HCT116 (cell line): ENCODE measurements around the gene LRRC4C. TPM values are rescaled to one million over a fixed set of nuclear protein-coding genes. Genes with fewer than 3 reads are reported as not detected.

ENCODE experiments used
- ATAC-seq: fragments of 200-7000 bp; cut with Tn5 transposase; 2 replicates; pipeline ENCODE4 v1.9.1; 2020; ENCODE audit warnings: mild to moderate bottlenecking, moderate library complexity
- BruUV-seq: library from RNA; stranded (reverse); fragments of 400-500 nt; replicated peaks from 2 replicates; lab custom pipeline; 2021; lab: Mats Ljungman, UMichigan
- CTCF ChIA-PET: fragments of 300-600 bp; sonication (Branson Sonifier 250); formaldehyde crosslinking; loops from one replicate; lab custom pipeline; 2021; ENCODE audit warnings: antibody characterized with exemption; lab: Charles Lee
- POLR2A ChIA-PET: fragments of 300-600, 350-600 bp; sonication (Branson Sonifier 250); formaldehyde crosslinking; loops from one replicate; lab custom pipeline; 2021; ENCODE audit warnings: antibody characterized with exemption; lab: Charles Lee
- RAD21 ChIA-PET, 2 experiments: fragments of 300-600 bp; sonication (Branson Sonifier 250); formaldehyde crosslinking; loops; one replicate each; lab custom pipeline; 2023; ENCODE audit warnings: low total read pairs in 2 of 2; ENCODE audit not compliant: uncharacterized antibody in 2 of 2, unreplicated experiment in 2 of 2, low non-redundant PET in 1 of 2; lab: Charles Lee
- DNase-seq: peaks from one replicate; pipeline ENCODE4 v3.0.0-alpha.2; 2010; ENCODE audit warnings: low read depth, low spot score
- H2AFZ ChIP-seq: fragments of 200-600 bp; shearing (Covaris generic), sonication (generic); 2 replicates; pipeline ENCODE4 v1.6.1; 2017; ENCODE audit warnings: low read depth, mixed run types, mixed read lengths, antibody characterized with exemption, low read length; ENCODE audit not compliant: poor library complexity, severe bottlenecking
- H3K27ac ChIP-seq: 2 replicates; pipeline ENCODE4 v1.5.1; 2012; ENCODE audit warnings: low read depth, low read length
- H3K27me3 ChIP-seq: fragments of 200-600 bp; sonication (generic); 2 replicates; pipeline ENCODE4 v1.6.1; 2016; ENCODE audit warnings: mixed run types, low read length, mixed read lengths; ENCODE audit not compliant: insufficient read depth
- H3K36me3 ChIP-seq, 2 experiments: fragments of 200-500 bp in 1 of 2; fragments of 200-600 bp in 1 of 2; sonication (Bioruptor generic) in 1 of 2; sonication (generic) in 1 of 2; 2 replicates each; pipeline versions ENCODE4 v1.5.1 to v1.6.1; 2014 to 2016; ENCODE audit warnings: low read length in 2 of 2, inconsistent platforms in 1 of 2, mixed read lengths in 1 of 2, mixed run types in 1 of 2; ENCODE audit not compliant: insufficient read depth in 2 of 2, control insufficient read depth in 1 of 2
- H3K4me1 ChIP-seq, 2 experiments: fragments of 200-600 bp in 1 of 2; sonication (generic) in 1 of 2; 2 replicates each; pipeline versions ENCODE4 v1.5.1 to v1.6.1; 2012 to 2017; ENCODE audit warnings: low read length in 2 of 2, inconsistent platforms in 1 of 2, mild to moderate bottlenecking in 1 of 2, mixed read lengths in 1 of 2, mixed run types in 1 of 2, moderate library complexity in 1 of 2; ENCODE audit not compliant: insufficient read depth in 2 of 2, control insufficient read depth in 1 of 2
- H3K4me2 ChIP-seq: fragments of 200-600 bp; sonication (generic); 2 replicates; pipeline ENCODE4 v1.6.1; 2017; ENCODE audit warnings: mixed run types, low read length, mixed read lengths
- H3K4me3 ChIP-seq, 2 experiments: fragments of 200-600 bp in 1 of 2; sonication (generic) in 1 of 2; replicated peaks in 1 of 2; 2 replicates each; pipeline ENCODE4 v1.5.1; 2011 to 2016; ENCODE audit warnings: low read length in 2 of 2, control low read depth in 1 of 2, low read depth in 1 of 2, mild to moderate bottlenecking in 1 of 2, mixed read lengths in 1 of 2, mixed run types in 1 of 2
- H3K79me2 ChIP-seq: fragments of 200-600 bp; sonication (generic); 2 replicates; pipeline ENCODE4 v1.6.1; 2017; ENCODE audit warnings: mild to moderate bottlenecking, mixed run types, low read length, moderate library complexity, mixed read lengths; ENCODE audit not compliant: insufficient read depth
- H3K9ac ChIP-seq: fragments of 200-600 bp; sonication (generic); 2 replicates; pipeline ENCODE4 v1.6.1; 2016; ENCODE audit warnings: low read length, mixed read lengths
- H3K9me2 ChIP-seq: fragments of 200-600 bp; sonication (generic), shearing (Covaris generic); 2 replicates; pipeline ENCODE4 v1.6.1; 2017; ENCODE audit warnings: mixed run types, mild to moderate bottlenecking, moderate library complexity; ENCODE audit not compliant: insufficient read depth
- H3K9me3 ChIP-seq, 2 experiments: fragments of 200-500 bp in 1 of 2; fragments of 200-600 bp in 1 of 2; sonication (Bioruptor generic) in 1 of 2; sonication (generic) in 1 of 2; 2 replicates each; pipeline ENCODE4 v1.6.1; 2014 to 2017; ENCODE audit warnings: low read length in 2 of 2, mixed read lengths in 2 of 2, inconsistent platforms in 1 of 2, low read depth in 1 of 2, mild to moderate bottlenecking in 1 of 2, mixed run types in 1 of 2, moderate library complexity in 1 of 2; ENCODE audit not compliant: control insufficient read depth in 1 of 2, insufficient read depth in 1 of 2
- H4K20me1 ChIP-seq: fragments of 200-600 bp; sonication (generic), shearing (Covaris generic); 2 replicates; pipeline ENCODE4 v1.6.1; 2017; ENCODE audit warnings: mixed run types, mild to moderate bottlenecking, moderate library complexity; ENCODE audit not compliant: insufficient read depth
- CEBPB ChIP-seq: IDR thresholded peaks from 2 replicates; pipeline ENCODE4 v1.6.1; 2012; ENCODE audit warnings: low read depth
- EGR1 ChIP-seq: IDR thresholded peaks from 2 replicates; pipeline ENCODE4 v1.6.1; 2012; ENCODE audit warnings: low read depth
- ELF1 ChIP-seq: IDR thresholded peaks from 2 replicates; pipeline ENCODE4 v1.6.1; 2012; ENCODE audit warnings: low read depth, borderline replicate concordance
- EZH2 ChIP-seq: fragments of 200-600 bp; sonication (generic); IDR thresholded peaks from 2 replicates; pipeline ENCODE4 v1.6.1; 2017; ENCODE audit warnings: antibody characterized with exemption, mixed run types
- EZH2phosphoT487 ChIP-seq: fragments of 200-600 bp; IDR thresholded peaks from 2 replicates; pipeline ENCODE4 v1.6.1; 2018; ENCODE audit warnings: antibody characterized with exemption, borderline replicate concordance
- FOSL1 ChIP-seq: IDR thresholded peaks from 2 replicates; pipeline ENCODE4 v1.6.1; 2012; ENCODE audit warnings: low read depth
- JUND ChIP-seq: IDR thresholded peaks from 2 replicates; pipeline ENCODE4 v1.6.1; 2012
- POLR2A ChIP-seq: IDR thresholded peaks from 2 replicates; pipeline ENCODE4 v1.7.0; 2011; ENCODE audit warnings: borderline replicate concordance; ENCODE audit not compliant: insufficient read depth, insufficient read length; ENCODE audit errors: extremely low read depth
- RAD21 ChIP-seq: IDR thresholded peaks from 2 replicates; pipeline ENCODE4 v1.6.1; 2012; ENCODE audit warnings: low read depth, mild to moderate bottlenecking
- SP1 ChIP-seq: IDR thresholded peaks from 2 replicates; pipeline ENCODE4 v1.6.1; 2012; ENCODE audit warnings: low read depth
- SRF ChIP-seq: IDR thresholded peaks from 2 replicates; pipeline ENCODE4 v1.6.1; 2012; ENCODE audit warnings: low read depth
- TCF7L2 ChIP-seq: IDR thresholded peaks from 2 replicates; pipeline ENCODE4 v1.7.0; 2011; ENCODE audit warnings: borderline replicate concordance, inconsistent platforms; ENCODE audit not compliant: insufficient read depth, insufficient read length; ENCODE audit errors: extremely low read depth
- YY1 ChIP-seq: IDR thresholded peaks from 2 replicates; pipeline ENCODE4 v1.6.1; 2011; ENCODE audit warnings: low read length, low read depth, moderate library complexity, mild to moderate bottlenecking; ENCODE audit not compliant: insufficient replicate concordance; ENCODE audit errors: extremely low read depth
- ZNF274 ChIP-seq: fragments of 200-500 bp; sonication (Bioruptor generic); IDR thresholded peaks from 2 replicates; pipeline ENCODE4 v1.6.1; 2014; ENCODE audit warnings: mild to moderate bottlenecking, low read depth, low read length, inconsistent platforms
- intact Hi-C: fragments of 100-400 bp; cut with micrococcal nuclease; formaldehyde crosslinking; loops from 2 replicates; pipeline ENCODE4 v1.10.0; 2022
- total RNA-seq: library from RNA; stranded (reverse); gene quantifications from one replicate; pipeline ENCODE4 v1.2.1, GENCODE V29; 2021; ENCODE audit not compliant: unreplicated experiment
- TF ChIP-seq, protein P1 (sequence below): IDR thresholded peaks from 2 replicates; pipeline ENCODE4 v1.6.1; 2012
- TF ChIP-seq, protein P2 (sequence below), 3 experiments: fragments of 200-600 bp in 1 of 3; sonication (generic) in 1 of 3; IDR thresholded peaks in 2 of 3; conservative IDR thresholded peaks in 1 of 3; 2 replicates each; pipeline ENCODE4 v1.5.1; 2012 to 2017; ENCODE audit warnings: low read depth in 2 of 3, low read length in 2 of 3, antibody characterized with exemption in 1 of 3, borderline replicate concordance in 1 of 3, control low read depth in 1 of 3, mild to moderate bottlenecking in 1 of 3, mixed read lengths in 1 of 3, mixed run types in 1 of 3, moderate library complexity in 1 of 3; ENCODE audit not compliant: insufficient read depth in 1 of 3
- TF ChIP-seq, protein P3 (sequence below): IDR thresholded peaks from 2 replicates; pipeline ENCODE4 v1.6.1; 2011; ENCODE audit warnings: mild to moderate bottlenecking, low read length, moderate library complexity; ENCODE audit not compliant: insufficient replicate concordance; ENCODE audit errors: extremely low read depth

Gene LRRC4C
- total RNA-seq, 1 experiment from 2014 or later = not detected

DNA sequence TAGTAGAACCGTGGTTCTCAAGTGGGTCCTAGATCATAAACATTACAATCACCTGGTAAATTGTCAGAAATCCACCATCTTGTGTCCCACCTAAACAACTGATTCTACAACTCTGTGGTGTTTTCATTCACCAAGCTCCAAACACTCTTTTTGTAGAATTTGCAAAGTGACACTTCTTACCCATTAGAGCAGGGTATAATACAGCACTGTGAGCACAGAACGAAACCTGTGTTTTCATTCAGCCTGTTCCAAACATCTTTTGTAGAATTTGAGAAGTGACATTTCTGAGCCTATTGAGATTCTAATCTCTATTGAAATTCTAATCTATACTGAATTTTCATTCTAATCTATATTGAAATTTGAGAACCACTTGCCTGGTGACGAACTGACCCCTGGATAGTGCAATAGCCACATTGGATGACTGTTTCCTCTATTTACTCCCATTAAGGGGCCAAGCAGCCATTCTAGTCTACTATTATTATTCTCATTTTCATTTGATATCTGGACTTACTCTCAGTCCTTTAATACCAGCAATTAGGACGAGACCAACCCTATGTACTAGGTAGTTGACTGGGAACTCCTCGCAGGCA lies 616.6 kb downstream of the LRRC4C start:
- H2AFZ ChIP-seq = no peak overlapping the region
- peaks cover 6 to 14% of the 10 kb centered on the region in 2 experiments; a peak in 2 of 4 replicates for H3K9me3 ChIP-seq
- no peak for ATAC-seq
- H3K9me2 ChIP-seq = no peaks in the 10 kb centered on the region
- no TSS peak for BruUV-seq
- ChIA-PET RAD21 (no interaction called here), POLR2A (no interaction called here)
- intact Hi-C loops = no loop called here
- no peaks in the 10 kb centered on the region for H3K36me3 ChIP-seq
- no peak overlapping the region for H3K9ac ChIP-seq
- no peaks in the 10 kb centered on the region for H3K4me1 ChIP-seq
- no peaks in the 10 kb centered on the region for H3K79me2 ChIP-seq
- TF ChIP-seq, protein P1, sequence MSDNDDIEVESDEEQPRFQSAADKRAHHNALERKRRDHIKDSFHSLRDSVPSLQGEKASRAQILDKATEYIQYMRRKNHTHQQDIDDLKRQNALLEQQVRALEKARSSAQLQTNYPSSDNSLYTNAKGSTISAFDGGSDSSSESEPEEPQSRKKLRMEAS = no peak
- TF ChIP-seq, all 23 proteins: peak for 0
- Histone ChIP-seq H3K4me3 (no peak overlapping the region), H4K20me1 (no peaks in the 10 kb centered on the region), H3K27me3 (no peaks in the 10 kb centered on the region), H3K4me2 (no peak overlapping the region), H3K27ac (no peak overlapping the region)
- no peak for DNase-seq
- CTCF ChIA-PET = no interaction called here

DNA sequence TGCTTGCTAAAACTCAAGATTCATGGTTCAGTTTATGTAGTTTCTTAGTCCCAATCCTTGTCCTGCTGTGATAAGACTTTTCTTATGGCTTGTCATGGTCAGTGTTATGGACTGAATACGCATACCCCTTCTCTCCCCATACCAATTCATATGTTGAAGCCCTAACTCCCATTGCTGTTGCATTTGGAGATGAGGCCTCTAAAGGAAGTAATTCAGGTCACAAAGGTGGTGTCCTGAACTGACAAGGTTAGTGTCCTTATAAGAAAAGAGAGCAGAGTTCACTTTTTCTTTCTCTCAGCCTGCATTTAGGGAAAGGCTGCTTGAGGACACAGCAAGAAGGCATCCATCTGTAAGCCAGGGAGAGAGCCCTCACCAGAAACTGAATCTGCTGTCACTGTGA lies 618.2 kb downstream of the LRRC4C start:
- Histone ChIP-seq H3K27ac (no peak overlapping the region), H3K9ac (no peak overlapping the region), H3K79me2 (no peaks in the 10 kb centered on the region), H3K4me2 (no peak overlapping the region), H3K4me3 (no peak overlapping the region), H3K4me1 (no peaks in the 10 kb centered on the region), H4K20me1 (no peaks in the 10 kb centered on the region), H3K36me3 (no peaks in the 10 kb centered on the region), H2AFZ (no peak overlapping the region), H3K9me2 (no peaks in the 10 kb centered on the region), H3K27me3 (no peaks in the 10 kb centered on the region), H3K9me3 (peaks cover 12 to 14% of the 10 kb centered on the region in 2 experiments; a peak in 2 of 4 replicates)
- RAD21 ChIA-PET = no interaction called here
- no TSS peak for BruUV-seq
- POLR2A ChIA-PET = no interaction called here
- ATAC-seq = no peak
- CTCF ChIA-PET = no interaction called here
- no peak for DNase-seq
- intact Hi-C loops = no loop called here
- TF ChIP-seq TCF7L2 (no peak), ZNF274 (no peak), EGR1 (no peak), CEBPB (no peak), RAD21 (no peak), YY1 (no peak), FOSL1 (no peak), SRF (no peak), SP1 (no peak), EZH2phosphoT487 (no peak), POLR2A (no peak), JUND (no peak), ELF1 (no peak), EZH2 (no peak)
- TF ChIP-seq, protein P2, sequence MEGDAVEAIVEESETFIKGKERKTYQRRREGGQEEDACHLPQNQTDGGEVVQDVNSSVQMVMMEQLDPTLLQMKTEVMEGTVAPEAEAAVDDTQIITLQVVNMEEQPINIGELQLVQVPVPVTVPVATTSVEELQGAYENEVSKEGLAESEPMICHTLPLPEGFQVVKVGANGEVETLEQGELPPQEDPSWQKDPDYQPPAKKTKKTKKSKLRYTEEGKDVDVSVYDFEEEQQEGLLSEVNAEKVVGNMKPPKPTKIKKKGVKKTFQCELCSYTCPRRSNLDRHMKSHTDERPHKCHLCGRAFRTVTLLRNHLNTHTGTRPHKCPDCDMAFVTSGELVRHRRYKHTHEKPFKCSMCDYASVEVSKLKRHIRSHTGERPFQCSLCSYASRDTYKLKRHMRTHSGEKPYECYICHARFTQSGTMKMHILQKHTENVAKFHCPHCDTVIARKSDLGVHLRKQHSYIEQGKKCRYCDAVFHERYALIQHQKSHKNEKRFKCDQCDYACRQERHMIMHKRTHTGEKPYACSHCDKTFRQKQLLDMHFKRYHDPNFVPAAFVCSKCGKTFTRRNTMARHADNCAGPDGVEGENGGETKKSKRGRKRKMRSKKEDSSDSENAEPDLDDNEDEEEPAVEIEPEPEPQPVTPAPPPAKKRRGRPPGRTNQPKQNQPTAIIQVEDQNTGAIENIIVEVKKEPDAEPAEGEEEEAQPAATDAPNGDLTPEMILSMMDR (IDR thresholded peaks at IDR 0.05 in 2 of 3, conservative IDR thresholded peaks at IDR 0.05 in 1 of 3; ENCODE audit: borderline replicate concordance in 1 of 3, insufficient read depth in 1 of 3, low read depth in 2 of 3, low read length in 2 of 3) = no peak
- TF ChIP-seq, protein P3, sequence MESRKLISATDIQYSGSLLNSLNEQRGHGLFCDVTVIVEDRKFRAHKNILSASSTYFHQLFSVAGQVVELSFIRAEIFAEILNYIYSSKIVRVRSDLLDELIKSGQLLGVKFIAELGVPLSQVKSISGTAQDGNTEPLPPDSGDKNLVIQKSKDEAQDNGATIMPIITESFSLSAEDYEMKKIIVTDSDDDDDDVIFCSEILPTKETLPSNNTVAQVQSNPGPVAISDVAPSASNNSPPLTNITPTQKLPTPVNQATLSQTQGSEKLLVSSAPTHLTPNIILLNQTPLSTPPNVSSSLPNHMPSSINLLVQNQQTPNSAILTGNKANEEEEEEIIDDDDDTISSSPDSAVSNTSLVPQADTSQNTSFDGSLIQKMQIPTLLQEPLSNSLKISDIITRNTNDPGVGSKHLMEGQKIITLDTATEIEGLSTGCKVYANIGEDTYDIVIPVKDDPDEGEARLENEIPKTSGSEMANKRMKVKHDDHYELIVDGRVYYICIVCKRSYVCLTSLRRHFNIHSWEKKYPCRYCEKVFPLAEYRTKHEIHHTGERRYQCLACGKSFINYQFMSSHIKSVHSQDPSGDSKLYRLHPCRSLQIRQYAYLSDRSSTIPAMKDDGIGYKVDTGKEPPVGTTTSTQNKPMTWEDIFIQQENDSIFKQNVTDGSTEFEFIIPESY = no peak
- TF ChIP-seq, protein P1 = no peak
